C4-2B (cell line): ENCODE data around the gene MST1.

Source experiments
- ZFX ChIP-seq: fragments of 450-650 bp; IDR thresholded peaks from 2 replicates; pipeline ENCODE4 v1.6.1; 2017
- TF ChIP-seq, protein P1 (sequence below): fragments of 450-650 bp; conservative IDR thresholded peaks from 2 replicates; pipeline ENCODE4 v1.5.1; 2017; ENCODE audit warnings: mild to moderate bottlenecking

DNA sequence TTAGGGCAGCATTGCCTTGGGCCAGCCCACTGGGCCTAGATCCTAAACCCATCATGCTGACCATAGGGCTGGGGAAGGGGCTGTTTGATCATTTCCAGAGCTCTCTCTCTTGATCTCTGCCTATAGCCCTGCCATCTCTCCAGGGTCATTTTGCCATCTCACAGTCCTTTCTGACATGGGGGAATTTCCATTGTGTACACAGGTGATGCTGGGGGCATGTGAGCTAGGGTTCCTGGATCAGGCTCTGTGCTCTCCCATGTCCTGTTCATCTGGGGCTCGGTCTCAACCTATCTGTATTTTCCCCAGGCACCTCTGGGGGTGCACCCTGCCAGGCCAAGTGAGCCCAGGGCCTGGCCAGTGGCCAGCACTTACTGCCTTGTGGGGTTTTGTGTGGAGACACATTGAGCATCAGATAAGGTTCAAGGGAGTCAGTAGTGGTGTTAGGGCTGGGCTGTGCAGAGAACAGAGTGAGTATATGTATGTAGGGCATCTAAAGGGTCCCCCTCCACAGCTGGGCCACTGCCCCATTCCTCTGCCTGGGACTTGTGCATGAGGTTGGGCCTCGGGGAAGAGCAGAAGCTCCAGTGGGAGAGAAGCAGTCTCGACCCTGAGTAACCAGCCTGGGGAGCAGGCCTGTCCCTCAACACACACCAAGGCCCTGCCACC is 40.8 kb downstream of the MST1 start:
- TF ChIP-seq, protein P1, sequence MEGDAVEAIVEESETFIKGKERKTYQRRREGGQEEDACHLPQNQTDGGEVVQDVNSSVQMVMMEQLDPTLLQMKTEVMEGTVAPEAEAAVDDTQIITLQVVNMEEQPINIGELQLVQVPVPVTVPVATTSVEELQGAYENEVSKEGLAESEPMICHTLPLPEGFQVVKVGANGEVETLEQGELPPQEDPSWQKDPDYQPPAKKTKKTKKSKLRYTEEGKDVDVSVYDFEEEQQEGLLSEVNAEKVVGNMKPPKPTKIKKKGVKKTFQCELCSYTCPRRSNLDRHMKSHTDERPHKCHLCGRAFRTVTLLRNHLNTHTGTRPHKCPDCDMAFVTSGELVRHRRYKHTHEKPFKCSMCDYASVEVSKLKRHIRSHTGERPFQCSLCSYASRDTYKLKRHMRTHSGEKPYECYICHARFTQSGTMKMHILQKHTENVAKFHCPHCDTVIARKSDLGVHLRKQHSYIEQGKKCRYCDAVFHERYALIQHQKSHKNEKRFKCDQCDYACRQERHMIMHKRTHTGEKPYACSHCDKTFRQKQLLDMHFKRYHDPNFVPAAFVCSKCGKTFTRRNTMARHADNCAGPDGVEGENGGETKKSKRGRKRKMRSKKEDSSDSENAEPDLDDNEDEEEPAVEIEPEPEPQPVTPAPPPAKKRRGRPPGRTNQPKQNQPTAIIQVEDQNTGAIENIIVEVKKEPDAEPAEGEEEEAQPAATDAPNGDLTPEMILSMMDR, result no peak
- no peak for TF ChIP-seq ZFX
